Ammon's horn (tissue), 1 donor: ENCODE results near the gene EMP3.
"Not testable (repeated sequence)": the region's sequence is repeated elsewhere in the genome, so short reads cannot be mapped to it uniquely, and the experiment has no call there.

ENCODE experiments used
- DNase-seq: peaks from one replicate; pipeline ENCODE4 v3.0.0-alpha.2; 2016; ENCODE audit warnings: low spot score

Gene EMP3

GRCh38 chr19:48325265-48325910 lies at the start of gene EMP3:
Gene EMP3, plus strand, starts transcription at chr19:48325552. Its CDS starts 1,293 bp downstream, at chr19:48326845.
- peak; percentile 60 for DNase-seq

- DNase-seq = no peak
Measured at GRCh38 chr19:48279747-48280146, 45.6 kb upstream of the EMP3 start.

GRCh38 chr19:48283908-48284307 lies 41.4 kb upstream of the EMP3 start:
- no peak for DNase-seq

- DNase-seq = no peak
Measured at GRCh38 chr19:48284896-48285295, 40.5 kb upstream of the EMP3 start.

GRCh38 chr19:48287748-48288147 lies 37.6 kb upstream of the EMP3 start:
- no peak for DNase-seq

GRCh38 chr19:48290401-48290770 lies 35.0 kb upstream of the EMP3 start:
- no peak for DNase-seq

GRCh38 chr19:48290771-48291488 lies 34.4 kb upstream of the EMP3 start:
- DNase-seq = peak; percentile 69

- DNase-seq = not testable (repeated sequence)
Measured at GRCh38 chr19:48291489-48291815, 33.9 kb upstream of the EMP3 start.

GRCh38 chr19:48292798-48293197 lies 32.6 kb upstream of the EMP3 start:
- DNase-seq = no peak

GRCh38 chr19:48295458-48295857 lies 29.9 kb upstream of the EMP3 start:
- no peak for DNase-seq

GRCh38 chr19:48296963-48297734 lies 28.2 kb upstream of the EMP3 start:
- DNase-seq = no peak

- DNase-seq = no peak
Measured at GRCh38 chr19:48297975-48298374, 27.4 kb upstream of the EMP3 start.

GRCh38 chr19:48301886-48302599 lies 23.3 kb upstream of the EMP3 start:
- no peak for DNase-seq

GRCh38 chr19:48302600-48302959 lies 22.8 kb upstream of the EMP3 start:
- no peak for DNase-seq

GRCh38 chr19:48303367-48303766 lies 22.0 kb upstream of the EMP3 start:
- no peak for DNase-seq

GRCh38 chr19:48303866-48304265 lies 21.5 kb upstream of the EMP3 start:
- no peak for DNase-seq

GRCh38 chr19:48308631-48309586 lies 16.4 kb upstream of the EMP3 start:
- peak; percentile 45 for DNase-seq

- not testable (repeated sequence) for DNase-seq
Measured at GRCh38 chr19:48309731-48310130, 15.6 kb upstream of the EMP3 start.

- no peak for DNase-seq
Measured at GRCh38 chr19:48310227-48310626, 15.1 kb upstream of the EMP3 start.

GRCh38 chr19:48311384-48311783 lies 14.0 kb upstream of the EMP3 start:
- no peak for DNase-seq

GRCh38 chr19:48315712-48316111 lies 9.6 kb upstream of the EMP3 start:
- no peak for DNase-seq

GRCh38 chr19:48317708-48317960 lies 7.7 kb upstream of the EMP3 start:
- DNase-seq = not testable (repeated sequence)
